Left ventricle myocardium inferior (tissue), 1 donor: ENCODE measurements around the gene MBD3. TPM values are rescaled to one million over a fixed set of nuclear protein-coding genes. Genes with fewer than 3 reads are reported as not detected.
A peak's percentile ranks its signal among the peaks of the same experiment; 100 is the strongest.

Source experiments
- DNase-seq: peaks from one replicate; pipeline ENCODE4 v3.0.0-alpha.2; 2020
- H3K27ac ChIP-seq: fragments of 200-600 bp; replicated peaks from 2 replicates; pipeline ENCODE4 v1.8.0; 2021
- H3K27me3 ChIP-seq: fragments of 200-600 bp; 2 replicates; pipeline ENCODE4 v1.8.0; 2021; ENCODE audit warnings: low read depth
- H3K36me3 ChIP-seq: fragments of 200-600 bp; 2 replicates; pipeline ENCODE4 v1.8.0; 2021
- H3K4me1 ChIP-seq: fragments of 200-600 bp; 2 replicates; pipeline ENCODE4 v1.8.0; 2021
- H3K4me3 ChIP-seq: fragments of 200-600 bp; 2 replicates; pipeline ENCODE4 v1.8.0; 2021; ENCODE audit warnings: mild to moderate bottlenecking, moderate library complexity
- H3K9me3 ChIP-seq: fragments of 200-600 bp; replicated peaks from 2 replicates; pipeline ENCODE4 v1.8.0; 2021
- intact Hi-C: fragments of 100-400 bp; cut with micrococcal nuclease; formaldehyde crosslinking; loops from one replicate; pipeline ENCODE4 v1.11.0; 2022
- total RNA-seq: library from RNA; stranded (reverse); fragmentation: NEBNext Ultra II Directional; extraction: Animal tissue kit (Norgen Biotek cat#: 25700); gene quantifications from one replicate; pipeline ENCODE4 v1.2.1, GENCODE V29; 2021
- TF ChIP-seq, protein P1 (sequence below): fragments of 200-600 bp; IDR thresholded peaks from 2 replicates; pipeline ENCODE4 v1.8.0; 2021; ENCODE audit warnings: antibody characterized with exemption, mild to moderate bottlenecking, borderline replicate concordance
- donor health status: DM: no; HTN: yes; CAD: no; lungs with severe emphysema.

MBD3 gene
- total RNA-seq, 1 donor from 2014 or later = 48.6 TPM

DNA sequence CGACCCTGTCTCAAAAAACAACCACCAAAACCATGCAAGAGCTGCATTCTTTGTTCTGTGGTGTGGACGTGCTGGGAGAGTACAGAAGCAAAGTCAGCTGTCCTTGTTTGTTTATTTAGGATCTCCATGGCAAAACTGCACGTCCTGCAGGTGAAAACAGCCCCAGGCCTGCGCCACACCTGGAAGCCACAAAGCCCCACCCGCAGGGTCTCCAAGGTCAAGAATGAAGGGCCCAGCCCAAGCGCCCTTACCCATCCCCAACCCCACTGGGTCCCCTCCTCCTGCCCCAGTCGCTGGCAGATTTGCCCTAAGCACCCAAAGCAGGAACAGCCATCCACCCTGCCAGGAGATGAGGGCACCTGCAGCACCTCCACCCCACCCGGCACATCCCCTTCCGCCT, 10.5 kb downstream of the MBD3 start:
- intact Hi-C loops = no loop called here
- TF ChIP-seq, protein P1, sequence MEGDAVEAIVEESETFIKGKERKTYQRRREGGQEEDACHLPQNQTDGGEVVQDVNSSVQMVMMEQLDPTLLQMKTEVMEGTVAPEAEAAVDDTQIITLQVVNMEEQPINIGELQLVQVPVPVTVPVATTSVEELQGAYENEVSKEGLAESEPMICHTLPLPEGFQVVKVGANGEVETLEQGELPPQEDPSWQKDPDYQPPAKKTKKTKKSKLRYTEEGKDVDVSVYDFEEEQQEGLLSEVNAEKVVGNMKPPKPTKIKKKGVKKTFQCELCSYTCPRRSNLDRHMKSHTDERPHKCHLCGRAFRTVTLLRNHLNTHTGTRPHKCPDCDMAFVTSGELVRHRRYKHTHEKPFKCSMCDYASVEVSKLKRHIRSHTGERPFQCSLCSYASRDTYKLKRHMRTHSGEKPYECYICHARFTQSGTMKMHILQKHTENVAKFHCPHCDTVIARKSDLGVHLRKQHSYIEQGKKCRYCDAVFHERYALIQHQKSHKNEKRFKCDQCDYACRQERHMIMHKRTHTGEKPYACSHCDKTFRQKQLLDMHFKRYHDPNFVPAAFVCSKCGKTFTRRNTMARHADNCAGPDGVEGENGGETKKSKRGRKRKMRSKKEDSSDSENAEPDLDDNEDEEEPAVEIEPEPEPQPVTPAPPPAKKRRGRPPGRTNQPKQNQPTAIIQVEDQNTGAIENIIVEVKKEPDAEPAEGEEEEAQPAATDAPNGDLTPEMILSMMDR = no peak
- no peak overlapping the region for H3K27ac ChIP-seq
- H3K27me3 ChIP-seq = no peaks in the 10 kb centered on the region
- peaks cover 75% of the 10 kb centered on the region for H3K36me3 ChIP-seq
- DNase-seq = no peak
- H3K4me1 ChIP-seq = peaks cover 9% of the 10 kb centered on the region
- H3K4me3 ChIP-seq = no peak overlapping the region
- H3K9me3 ChIP-seq = no peaks in the 10 kb centered on the region

DNA sequence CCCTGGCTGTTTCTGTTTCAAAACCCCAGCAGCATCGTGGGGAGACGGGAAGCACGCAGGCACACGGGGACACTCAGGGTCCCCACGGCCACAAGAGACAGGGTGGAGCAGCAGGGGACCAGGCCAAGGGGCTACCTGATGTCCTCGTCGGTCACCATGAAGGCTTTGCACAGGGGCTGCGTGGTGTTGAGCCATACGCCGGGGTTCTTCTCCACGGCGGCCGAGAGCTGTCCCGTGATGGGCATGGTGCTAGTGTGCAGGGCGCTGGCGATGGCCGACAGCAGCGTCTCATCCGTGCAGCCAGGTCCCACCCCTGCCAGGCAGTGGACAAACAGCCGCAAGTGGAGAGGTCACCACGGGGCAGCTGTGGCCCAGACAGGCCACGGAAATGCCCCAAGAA, 11.7 kb downstream of the MBD3 start:
- no peaks in the 10 kb centered on the region for H3K9me3 ChIP-seq
- H3K4me1 ChIP-seq = peaks cover 14% of the 10 kb centered on the region
- peaks cover 81% of the 10 kb centered on the region for H3K36me3 ChIP-seq
- H3K27ac ChIP-seq = no peak overlapping the region
- H3K4me3 ChIP-seq = no peak overlapping the region
- intact Hi-C loops = no loop called here
- no peak for DNase-seq
- TF ChIP-seq, protein P1 = no peak
- H3K27me3 ChIP-seq = no peaks in the 10 kb centered on the region

GRCh38 chr19:1580382-1580781, 12.3 kb downstream of the MBD3 start:
- peaks cover 14% of the 10 kb centered on the region for H3K4me1 ChIP-seq
- H3K27me3 ChIP-seq = no peaks in the 10 kb centered on the region
- no peaks in the 10 kb centered on the region for H3K9me3 ChIP-seq
- no peak overlapping the region for H3K27ac ChIP-seq
- TF ChIP-seq, protein P1 = no peak
- no peak for DNase-seq
- intact Hi-C loops = no loop called here
- H3K36me3 ChIP-seq = peaks cover 81% of the 10 kb centered on the region
- H3K4me3 ChIP-seq = no peak overlapping the region

GRCh38 chr19:1579222-1579621, 13.4 kb downstream of the MBD3 start:
- peaks cover 14% of the 10 kb centered on the region for H3K4me1 ChIP-seq
- no peaks in the 10 kb centered on the region for H3K9me3 ChIP-seq
- no peak for DNase-seq
- no peak overlapping the region for H3K27ac ChIP-seq
- TF ChIP-seq, protein P1 = no peak
- H3K27me3 ChIP-seq = no peaks in the 10 kb centered on the region
- intact Hi-C loops = no loop called here
- H3K36me3 ChIP-seq = peaks cover 74% of the 10 kb centered on the region
- H3K4me3 ChIP-seq = no peak overlapping the region

- Histone ChIP-seq H3K9me3 (no peaks in the 10 kb centered on the region), H3K27me3 (no peaks in the 10 kb centered on the region), H3K4me1 (peaks cover 14% of the 10 kb centered on the region), H3K36me3 (peaks cover 63% of the 10 kb centered on the region), H3K27ac (peak overlapping the region; percentile 71), H3K4me3 (peak overlapping the region; percentile 15)
- TF ChIP-seq, protein P1 = no peak
- intact Hi-C loops = no loop called here
- DNase-seq = no peak
These were observed 14.6 kb downstream of the MBD3 start for GRCh38 chr19:1577929-1578618.
